GM21576 (cell line): Measurements from ENCODE around the gene TRAF4.
A peak's percentile ranks its signal among the peaks of the same experiment; 100 is the strongest.

Source experiments
- ATAC-seq: cut with Tn5 transposase; IDR thresholded peaks from one replicate; pipeline ENCODE4 v1.9.1; 2021; ENCODE audit warnings: mild to moderate bottlenecking, moderate library complexity; ENCODE audit not compliant: unreplicated experiment

TRAF4 gene

DNA sequence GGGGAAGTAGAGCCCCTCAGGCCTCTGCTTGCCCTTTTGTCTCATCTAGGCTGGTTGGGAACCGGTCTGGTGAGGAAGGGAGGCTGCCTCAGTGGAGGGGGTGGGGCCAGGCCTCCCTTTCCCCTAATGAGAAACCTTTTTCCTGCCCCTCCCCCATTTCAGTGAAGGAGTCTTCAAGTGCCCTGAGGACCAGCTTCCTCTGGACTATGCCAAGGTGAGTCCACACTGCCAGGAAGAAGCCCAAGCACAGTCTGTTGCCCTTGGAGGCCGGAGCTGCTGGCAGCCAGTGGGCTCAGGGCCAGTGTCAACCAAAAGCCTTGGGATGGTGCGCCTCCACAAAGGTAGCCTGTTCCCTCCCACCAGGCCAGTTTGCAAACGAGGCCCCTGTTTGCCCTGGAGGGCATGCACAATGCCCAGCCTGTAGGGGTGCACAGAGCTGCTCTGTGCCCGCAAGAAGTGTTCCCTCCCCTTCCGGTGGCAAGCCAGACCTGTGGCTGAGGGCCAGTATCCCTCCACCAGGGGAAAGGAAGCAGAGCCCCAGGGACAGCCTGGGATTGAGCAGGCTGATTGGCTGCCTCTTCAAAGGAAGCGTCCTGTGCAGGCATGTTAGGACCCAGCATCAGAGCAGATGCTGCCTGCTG lies 3.4 kb downstream of the TRAF4 start:
- no peak for ATAC-seq

DNA sequence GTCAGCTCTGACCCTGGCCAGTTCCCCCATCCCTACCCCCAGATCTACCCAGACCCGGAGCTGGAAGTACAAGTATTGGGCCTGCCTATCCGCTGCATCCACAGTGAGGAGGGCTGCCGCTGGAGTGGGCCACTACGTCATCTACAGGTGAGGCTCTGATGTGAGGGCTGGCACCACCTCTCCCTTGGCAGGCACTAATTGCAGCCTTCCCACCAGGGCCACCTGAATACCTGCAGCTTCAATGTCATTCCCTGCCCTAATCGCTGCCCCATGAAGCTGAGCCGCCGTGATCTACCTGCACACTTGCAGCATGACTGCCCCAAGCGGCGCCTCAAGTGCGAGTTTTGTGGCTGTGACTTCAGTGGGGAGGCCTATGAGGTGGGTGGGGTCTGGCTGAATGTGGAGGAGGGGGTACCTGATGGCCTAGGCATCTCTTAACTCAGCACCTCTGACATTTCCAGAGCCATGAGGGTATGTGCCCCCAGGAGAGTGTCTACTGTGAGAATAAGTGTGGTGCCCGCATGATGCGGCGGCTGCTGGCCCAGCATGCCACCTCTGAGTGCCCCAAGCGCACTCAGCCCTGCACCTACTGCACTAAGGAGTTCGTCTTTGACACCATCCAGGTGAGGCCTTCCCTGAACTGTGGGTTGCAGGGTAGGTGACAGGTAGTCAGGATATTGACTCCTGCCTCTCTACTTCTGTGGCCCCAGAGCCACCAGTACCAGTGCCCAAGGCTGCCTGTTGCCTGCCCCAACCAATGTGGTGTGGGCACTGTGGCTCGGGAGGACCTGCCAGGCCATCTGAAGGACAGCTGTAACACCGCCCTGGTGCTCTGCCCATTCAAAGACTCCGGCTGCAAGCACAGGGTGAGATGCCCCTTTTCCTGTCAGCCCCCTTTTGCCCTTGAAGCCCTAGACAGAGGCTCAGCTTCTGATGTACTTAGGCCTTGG lies 4.3 kb downstream of the TRAF4 start:
- ATAC-seq = no peak

DNA sequence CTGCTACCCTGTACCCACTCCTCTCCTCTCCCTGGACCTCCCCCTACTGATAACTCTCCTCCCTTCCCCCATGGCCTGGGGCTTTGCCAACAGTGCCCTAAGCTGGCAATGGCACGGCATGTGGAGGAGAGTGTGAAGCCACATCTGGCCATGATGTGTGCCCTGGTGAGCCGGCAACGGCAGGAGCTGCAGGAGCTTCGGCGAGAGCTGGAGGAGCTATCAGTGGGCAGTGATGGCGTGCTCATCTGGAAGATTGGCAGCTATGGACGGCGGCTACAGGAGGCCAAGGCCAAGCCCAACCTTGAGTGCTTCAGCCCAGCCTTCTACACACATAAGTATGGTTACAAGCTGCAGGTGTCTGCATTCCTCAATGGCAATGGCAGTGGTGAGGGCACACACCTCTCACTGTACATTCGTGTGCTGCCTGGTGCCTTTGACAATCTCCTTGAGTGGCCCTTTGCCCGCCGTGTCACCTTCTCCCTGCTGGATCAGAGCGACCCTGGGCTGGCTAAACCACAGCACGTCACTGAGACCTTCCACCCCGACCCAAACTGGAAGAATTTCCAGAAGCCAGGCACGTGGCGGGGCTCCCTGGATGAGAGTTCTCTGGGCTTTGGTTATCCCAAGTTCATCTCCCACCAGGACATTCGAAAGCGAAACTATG lies 5.2 kb downstream of the TRAF4 start:
- ATAC-seq = no peak

DNA sequence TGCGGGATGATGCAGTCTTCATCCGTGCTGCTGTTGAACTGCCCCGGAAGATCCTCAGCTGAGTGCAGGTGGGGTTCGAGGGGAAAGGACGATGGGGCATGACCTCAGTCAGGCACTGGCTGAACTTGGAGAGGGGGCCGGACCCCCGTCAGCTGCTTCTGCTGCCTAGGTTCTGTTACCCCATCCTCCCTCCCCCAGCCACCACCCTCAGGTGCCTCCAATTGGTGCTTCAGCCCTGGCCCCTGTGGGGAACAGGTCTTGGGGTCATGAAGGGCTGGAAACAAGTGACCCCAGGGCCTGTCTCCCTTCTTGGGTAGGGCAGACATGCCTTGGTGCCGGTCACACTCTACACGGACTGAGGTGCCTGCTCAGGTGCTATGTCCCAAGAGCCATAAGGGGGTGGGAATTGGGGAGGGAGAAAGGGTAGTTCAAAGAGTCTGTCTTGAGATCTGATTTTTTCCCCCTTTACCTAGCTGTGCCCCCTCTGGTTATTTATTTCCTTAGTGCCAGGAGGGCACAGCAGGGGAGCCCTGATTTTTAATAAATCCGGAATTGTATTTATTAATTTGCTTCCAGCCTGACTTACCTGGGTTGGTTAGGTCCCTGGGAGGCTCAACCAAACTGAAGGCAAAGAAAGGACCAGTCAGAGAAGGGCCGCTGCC lies 5.8 kb downstream of the TRAF4 start:
- no peak for ATAC-seq

DNA sequence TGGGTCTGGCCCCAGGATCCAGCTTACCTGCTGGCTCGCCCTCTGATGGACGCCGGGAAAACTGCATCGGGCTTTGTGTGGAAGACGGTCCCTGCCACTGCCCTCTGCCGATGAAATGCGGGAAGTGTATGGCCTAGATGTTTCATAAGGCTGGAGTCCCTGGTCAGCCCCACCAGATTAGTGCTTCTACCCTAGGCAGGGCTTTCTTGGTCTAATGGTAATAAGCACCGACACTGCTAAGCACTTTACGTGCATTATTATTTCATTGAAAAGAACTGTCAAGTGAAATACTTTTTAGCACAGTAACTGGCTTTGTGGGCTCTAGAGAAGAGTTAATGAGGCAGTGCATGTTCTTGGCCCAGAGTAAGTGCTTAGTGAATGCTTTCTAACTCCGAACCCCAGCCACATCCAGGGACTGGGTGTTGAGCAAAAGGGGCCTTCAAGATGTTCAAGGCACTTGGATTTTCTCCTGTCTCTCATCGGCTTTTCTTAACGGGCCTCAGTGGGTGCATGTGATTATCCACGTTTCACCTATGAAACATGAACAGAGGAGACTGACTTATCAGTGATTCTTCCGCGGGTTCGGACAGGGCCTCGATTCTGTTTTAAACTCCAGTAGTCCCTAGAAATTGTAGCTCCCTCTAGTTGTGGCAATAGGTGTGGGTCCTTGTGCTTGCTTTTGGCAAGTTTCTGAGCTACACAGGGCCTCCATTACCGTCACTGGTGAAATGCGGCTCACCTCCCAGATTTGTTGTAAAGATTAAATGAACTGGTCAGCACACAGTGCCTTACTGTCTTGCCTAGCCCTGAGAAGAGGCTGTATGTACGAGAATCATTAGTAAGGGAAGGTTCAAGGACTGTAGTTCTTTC lies 6.6 kb downstream of the TRAF4 start:
- ATAC-seq = peak; percentile 64

DNA sequence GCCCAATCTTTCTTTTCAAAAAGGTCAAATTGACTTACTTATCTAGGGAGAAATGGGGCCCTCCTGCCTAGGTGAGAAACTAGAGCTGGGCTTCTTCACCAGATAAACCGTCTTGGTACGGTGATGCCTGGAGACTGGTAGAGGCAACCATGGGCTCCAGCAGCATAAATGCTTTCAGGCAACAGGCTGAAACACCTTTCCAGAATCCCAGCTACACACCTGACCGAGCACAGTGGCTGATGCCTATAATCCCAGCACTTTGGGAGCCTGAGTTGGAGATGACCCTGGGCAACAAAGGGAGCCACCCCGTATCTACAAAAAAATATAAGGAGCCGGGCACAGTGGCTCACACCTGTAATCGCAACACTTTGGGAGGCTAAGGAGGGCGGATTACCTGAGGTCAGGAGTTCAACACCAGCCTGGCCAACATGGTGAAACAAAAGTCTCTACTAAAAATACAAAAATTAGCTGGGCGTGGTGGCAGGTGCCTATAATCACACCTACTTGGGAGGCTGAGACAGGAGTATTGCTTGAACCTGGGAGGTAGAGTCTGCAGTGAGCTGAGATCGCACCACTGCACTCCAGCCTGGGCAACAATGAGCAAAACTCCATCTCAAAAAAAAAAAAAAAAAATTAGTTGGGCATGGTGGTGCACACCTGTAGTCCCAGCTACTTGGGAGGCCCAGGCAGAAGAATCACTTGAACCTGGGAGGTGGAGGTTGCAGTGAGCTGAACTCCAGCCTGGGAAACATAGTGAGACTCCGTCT lies 8.0 kb downstream of the TRAF4 start:
- no peak for ATAC-seq

DNA sequence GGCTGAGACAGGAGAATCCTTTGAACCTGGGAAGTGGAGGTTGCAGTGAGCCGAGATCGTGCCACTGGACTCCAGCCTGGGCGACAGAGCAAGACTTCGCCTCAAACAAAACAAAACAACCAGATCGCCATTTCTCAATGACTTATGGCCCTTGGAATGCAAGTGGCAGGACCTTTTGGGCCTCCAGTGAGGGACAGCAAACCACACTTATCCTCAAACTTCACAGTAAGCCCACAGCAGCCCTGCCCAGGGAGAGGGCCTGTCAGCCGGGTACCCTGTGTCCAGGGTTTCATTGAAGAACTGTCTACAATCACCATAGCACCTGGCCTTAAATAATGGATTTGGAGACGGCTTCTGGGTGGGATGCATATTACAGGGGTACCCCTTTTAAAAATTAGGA lies 11.7 kb downstream of the TRAF4 start:
- no peak for ATAC-seq

DNA sequence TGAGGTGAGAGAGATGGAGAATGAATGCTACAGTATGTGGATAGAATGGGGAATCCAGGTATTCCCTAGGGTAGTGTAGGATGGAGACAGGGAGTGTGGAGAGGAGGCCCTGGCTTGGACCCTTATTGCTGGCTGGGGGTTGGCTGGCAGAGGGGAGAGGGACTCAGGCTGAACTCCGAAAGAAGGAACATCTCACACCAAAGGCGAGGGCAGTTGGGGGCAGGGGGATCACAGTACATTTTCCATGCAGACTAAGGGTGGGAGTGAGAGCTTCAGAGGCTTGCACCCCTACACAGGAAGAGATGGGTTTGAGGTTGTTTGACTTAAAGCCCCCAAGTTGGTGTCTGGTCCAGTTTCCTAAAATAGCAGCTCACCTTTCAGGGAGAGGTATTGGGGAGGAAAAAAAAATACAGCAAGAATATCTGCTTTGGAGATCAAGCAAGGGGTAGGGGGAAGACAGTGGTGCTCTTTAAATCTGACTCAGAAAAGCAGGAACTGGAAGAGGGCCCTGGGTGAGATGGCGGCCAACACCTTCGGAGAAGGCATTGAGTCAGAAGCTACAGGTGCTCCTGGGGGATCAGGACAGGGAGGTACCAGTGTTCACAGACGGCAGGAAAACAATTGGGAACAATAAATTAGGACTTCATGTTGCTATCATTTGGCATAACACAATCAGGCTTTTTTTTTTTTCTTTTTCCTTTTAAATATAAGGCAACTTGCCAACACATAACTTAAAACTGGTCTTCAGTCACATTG lies 12.4 kb downstream of the TRAF4 start:
- no peak for ATAC-seq

DNA sequence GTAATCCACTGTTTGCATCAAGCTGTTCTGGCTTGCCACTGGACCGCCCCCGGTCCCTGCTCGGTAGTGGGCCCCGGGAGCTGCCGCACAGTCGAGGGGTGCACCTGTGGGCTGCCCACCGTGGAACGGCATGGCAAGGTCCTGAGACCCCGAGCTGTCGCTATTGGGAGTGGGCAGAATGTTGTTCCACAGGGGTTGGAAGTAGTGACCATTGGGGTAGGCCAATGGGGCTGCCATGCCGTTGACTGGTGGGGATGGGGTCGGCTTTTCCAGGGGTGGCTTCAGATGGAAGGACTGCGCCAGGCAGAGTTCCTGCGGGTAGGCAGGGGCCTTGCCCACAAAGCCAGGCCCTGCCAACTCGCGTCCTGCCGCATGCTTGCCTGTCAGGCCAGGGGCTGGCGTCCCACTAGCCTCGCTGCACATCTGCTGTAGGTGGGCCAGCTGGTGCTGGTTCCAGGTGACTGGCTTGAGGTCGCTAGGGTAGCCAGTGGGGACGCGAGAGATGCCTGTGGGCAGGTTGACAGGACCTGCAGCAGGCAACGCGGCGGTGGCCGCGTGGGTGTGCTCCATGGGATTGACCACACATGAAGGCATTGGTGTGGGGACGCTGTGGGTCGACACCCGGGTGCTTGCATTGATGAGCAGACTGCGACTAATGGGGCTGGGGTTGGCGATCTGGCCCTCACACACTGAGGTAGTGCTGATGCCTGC lies 14.8 kb downstream of the TRAF4 start:
- ATAC-seq = no peak

DNA sequence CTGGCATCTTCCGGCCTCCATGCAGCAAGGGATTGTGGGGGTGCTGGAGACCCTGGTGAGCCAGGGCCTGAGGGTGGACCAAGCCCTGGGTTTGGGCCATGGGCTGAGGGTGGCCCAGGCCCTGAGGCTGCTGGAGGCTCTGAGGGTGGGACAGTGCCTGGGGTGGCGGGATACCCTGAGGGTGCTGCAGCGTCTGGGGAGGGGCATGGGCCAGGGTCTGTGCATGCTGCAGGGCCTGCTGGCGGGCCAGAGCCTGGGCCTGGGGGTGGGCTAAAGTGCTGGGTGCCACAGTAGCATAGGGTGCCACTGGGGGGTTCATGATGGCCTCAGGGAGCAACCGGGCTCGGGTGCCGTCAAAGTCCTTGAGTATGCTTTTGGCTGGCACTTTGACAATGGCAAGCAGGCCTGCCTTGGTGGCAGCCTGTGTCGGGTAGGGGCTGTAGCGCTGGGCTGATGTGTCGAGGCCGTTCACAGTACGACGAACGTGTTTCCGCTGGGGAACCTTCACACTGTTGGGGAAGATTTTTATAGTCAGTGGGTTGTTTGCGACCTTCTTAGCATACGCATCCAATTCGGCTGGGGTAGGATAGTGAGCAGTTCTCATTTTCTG lies 15.6 kb downstream of the TRAF4 start:
- no peak for ATAC-seq

DNA sequence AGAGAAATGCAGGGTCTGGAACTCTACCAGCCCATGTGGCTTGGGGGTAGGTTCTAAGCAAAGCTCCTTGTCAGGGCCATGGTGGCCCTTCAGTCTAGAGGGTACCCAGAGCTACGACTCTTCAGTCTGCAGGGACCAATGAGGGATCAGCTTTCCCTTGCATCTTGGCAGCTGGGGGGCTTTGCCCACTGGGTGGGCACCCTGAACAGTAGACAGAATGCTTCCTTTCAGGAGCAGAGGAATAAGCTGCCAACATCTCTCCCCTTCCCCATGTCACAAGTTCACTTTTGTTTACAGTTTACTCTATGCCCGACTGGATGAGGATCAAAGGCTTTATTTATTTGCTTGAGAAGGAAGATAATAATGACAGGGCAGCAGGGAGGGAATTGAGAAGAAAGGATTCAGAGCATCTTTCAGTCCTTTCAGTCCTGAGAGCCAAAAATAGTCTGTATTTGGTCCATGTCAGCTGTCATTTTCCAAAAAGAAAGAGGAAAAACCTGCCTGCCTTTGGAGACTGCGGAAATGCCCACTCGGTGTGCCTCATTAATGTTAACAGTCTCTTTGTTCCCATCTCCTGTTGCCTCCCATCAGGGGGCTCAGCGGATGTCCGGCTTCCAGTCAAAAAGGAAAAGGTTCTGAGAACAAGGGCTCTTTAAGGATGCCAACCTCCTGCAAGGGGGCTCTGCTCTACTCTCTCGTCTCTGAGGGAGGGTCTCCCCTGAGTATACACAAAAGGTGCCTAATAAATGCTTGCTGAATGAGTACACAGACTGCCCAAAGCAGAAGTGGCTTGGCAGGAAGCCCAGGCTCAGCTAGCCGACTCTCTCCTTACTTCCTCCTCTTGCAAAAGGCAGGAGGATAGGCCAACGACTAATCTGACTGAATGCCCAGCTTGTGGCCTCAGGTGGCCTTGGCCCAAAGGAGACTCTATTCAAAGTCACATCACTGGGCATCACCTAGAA lies 17.1 kb downstream of the TRAF4 start:
- no peak for ATAC-seq

DNA sequence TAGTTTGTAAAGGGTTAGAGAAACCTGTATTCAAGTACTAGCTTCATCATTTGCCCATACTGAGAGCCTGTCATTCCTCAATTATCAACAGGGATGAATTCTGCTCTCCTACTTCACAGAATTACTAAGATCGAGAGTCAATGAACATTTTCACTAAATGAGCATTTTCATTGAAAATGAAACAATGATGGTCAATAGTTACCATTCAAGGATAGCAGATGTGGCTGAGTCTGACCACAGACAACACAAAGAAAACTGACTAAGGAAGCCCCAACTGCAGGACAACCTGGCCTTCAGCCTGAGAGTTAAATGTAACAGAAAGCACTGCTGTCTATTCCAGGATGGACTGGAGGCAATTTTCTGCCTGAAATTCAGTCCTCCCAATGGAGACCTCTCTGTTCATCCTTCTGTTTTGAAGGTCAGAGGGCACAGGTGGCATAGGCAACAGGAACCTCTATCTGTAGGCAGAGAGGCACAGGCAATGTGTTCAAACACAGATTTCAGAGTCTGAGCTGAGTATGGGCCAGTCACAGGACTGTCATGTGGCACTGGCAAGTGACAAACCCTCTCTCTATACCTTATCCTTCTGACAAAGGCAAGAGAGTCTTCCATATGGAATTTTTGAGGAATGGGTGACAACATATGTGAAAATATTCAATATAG lies 19.5 kb downstream of the TRAF4 start:
- ATAC-seq = no peak

DNA sequence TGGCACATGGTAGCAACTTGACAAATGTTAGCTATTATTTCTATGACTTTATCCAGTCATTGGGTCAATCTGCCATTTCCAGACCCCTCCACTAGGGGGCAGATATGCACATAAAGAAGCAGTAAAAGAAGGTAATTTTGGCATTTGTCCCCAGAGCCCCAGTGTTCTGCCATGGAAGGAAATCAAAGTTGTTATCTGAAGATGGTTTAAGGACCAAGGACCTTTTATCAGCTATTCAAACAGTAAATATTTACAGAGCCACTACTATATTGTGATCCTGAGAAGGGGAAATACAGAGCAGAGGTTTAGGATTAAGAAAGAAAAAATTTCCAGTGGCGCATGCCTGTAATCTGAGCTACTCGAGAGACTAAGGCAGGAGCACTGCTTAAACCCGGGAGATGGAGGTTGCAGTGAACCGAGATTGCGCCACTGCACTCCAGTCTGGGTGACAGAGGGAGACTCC lies 20.0 kb downstream of the TRAF4 start:
- no peak for ATAC-seq

DNA sequence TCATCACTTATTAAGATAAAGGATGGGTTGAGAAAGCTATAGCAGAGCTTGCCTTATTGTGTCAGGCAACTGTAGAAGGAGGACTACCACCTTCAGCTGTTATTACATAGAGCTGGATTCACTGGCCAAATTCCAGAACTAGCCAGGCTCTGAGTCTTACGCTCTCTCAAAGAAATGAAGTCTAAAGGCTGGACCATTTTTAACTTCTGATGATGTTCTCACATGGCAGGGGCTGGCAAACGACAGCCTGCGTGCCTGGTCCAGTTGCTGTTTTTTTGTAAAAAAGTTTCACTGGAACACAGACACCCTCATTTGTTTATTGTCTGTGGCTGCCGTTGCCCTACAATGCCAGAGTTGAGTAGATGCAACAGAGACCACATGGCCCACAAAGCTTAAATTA lies 21.2 kb downstream of the TRAF4 start:
- ATAC-seq = no peak

DNA sequence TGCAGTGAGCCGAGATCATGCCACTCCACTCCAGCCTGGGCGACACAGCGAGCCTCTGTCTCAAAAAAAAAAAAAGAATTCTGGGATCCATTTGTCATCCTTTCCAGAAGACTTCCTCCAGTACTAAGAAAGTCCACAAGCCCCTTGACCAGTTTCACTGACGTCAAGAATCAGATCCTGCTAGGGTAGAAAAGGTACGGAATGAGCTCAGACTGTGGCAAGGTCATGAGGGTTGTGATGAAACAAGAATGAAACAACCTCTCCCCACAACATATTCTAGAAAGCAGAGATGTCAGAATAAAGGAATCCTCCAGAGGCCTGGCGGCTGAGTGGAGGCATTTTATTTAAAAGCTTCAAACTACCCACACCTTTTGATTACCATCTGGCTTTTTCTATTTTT lies 29.9 kb downstream of the TRAF4 start:
- no peak for ATAC-seq

DNA sequence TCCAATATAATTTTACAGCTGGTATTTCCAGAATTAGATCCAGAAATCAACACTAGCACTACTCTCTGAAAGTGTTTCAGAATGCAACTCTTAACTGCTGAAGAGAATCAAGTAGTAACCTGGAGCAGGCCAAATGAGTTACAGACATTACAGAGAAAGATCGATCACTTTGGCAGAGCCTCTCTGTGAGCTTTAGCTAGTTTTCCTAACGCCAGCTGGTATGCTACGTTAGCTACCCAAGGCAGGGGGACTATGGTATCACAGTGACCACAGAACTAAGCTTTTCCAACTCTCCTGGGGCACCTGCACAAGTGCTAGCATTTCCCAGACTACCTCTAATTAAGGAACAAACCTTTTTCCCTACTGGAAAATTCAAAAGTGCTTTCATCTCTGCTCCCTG lies 30.4 kb downstream of the TRAF4 start:
- no peak for ATAC-seq
